Measurements from ENCODE around the gene TCEAL3.
"Not testable (repeated sequence)": the region's sequence is repeated elsewhere in the genome, so short reads cannot be mapped to it uniquely, and the experiment has no call there.

Gene TCEAL3

DNA sequence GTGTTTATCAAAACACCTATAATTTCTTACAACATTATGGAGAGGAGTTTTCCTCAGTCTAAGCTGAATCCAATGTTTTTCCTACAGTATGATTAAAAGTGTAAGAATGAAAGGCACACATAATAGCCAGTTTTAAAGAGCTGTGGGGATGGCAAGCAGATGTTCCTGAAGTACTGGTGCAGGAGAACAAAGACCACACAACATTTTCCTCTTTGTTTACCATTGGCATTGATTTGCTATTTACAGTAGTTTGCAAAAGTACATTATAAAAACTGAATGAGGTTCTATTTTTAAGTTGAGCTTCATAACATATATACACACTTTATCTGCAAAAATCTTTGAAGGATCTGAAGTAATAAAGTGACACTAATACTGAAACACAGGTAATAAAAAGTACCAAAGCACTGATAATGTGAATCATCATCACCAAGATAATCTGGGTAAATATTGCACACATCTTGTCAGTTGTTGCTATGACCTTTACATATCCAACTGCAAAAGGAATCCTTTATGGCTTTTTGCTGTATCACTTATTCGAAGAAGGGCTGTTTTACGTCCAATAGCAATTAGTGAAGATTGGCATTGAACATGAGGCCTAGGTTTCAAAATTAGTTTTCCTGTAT lies 43.5 kb downstream of the TCEAL3 start:
- DNase-seq (ENCODE audit: extremely low read depth, insufficient read length), result no peak
- no peaks in the 10 kb centered on the region for H3K27me3 ChIP-seq (replicated peaks; ENCODE audit: control insufficient read depth, insufficient read depth, low read length)
- TF ChIP-seq, protein P1, sequence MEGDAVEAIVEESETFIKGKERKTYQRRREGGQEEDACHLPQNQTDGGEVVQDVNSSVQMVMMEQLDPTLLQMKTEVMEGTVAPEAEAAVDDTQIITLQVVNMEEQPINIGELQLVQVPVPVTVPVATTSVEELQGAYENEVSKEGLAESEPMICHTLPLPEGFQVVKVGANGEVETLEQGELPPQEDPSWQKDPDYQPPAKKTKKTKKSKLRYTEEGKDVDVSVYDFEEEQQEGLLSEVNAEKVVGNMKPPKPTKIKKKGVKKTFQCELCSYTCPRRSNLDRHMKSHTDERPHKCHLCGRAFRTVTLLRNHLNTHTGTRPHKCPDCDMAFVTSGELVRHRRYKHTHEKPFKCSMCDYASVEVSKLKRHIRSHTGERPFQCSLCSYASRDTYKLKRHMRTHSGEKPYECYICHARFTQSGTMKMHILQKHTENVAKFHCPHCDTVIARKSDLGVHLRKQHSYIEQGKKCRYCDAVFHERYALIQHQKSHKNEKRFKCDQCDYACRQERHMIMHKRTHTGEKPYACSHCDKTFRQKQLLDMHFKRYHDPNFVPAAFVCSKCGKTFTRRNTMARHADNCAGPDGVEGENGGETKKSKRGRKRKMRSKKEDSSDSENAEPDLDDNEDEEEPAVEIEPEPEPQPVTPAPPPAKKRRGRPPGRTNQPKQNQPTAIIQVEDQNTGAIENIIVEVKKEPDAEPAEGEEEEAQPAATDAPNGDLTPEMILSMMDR (IDR thresholded peaks at IDR 0.05; ENCODE audit: insufficient read depth, low read length, poor library complexity, severe bottlenecking), result no peak
- no peaks in the 10 kb centered on the region for H3K36me3 ChIP-seq (ENCODE audit: control insufficient read depth, insufficient read depth, low read length)
- no peak overlapping the region for H3K4me3 ChIP-seq (replicated peaks; ENCODE audit: low read depth, low read length)

DNA sequence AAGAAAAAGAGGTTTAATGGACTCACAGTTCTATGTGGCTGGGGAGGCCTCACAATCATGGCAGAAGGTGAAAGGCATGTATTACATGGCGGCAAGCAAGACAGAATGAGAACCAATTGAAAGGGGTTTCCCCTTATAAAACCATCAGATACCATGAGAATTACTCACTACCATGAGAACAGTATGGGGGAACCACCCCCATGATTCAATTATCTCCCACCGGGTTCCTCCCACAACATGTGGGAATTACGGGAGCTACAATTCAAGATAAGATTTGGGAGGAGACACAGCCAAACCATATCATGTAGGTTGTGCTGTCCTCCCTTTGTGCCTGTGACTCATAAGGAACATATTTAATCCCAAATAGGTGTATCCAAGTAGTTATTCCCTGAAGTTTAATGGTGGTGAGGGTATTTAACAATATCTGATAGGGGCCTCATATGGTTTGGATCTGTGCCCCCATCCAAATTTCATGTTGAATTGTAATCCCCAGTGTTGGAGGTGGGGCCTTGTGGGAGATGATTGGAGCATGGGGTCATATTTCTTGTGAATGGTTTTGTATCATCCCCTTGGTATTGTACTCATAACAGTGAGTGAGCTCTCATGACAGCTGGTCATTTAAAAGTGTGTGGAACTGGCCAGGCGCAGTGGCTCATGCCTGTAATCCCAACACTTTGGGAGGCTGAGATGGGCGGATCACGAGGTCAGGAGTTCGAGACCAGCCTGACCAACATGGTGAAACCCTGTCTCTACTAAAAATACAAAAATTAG lies 47.7 kb downstream of the TCEAL3 start:
- not testable (repeated sequence) for H3K4me3 ChIP-seq (replicated peaks; ENCODE audit: low read depth, low read length); H3K27me3 ChIP-seq (replicated peaks; ENCODE audit: control insufficient read depth, insufficient read depth, low read length); DNase-seq (ENCODE audit: extremely low read depth, insufficient read length); H3K36me3 ChIP-seq (ENCODE audit: control insufficient read depth, insufficient read depth, low read length)

DNA sequence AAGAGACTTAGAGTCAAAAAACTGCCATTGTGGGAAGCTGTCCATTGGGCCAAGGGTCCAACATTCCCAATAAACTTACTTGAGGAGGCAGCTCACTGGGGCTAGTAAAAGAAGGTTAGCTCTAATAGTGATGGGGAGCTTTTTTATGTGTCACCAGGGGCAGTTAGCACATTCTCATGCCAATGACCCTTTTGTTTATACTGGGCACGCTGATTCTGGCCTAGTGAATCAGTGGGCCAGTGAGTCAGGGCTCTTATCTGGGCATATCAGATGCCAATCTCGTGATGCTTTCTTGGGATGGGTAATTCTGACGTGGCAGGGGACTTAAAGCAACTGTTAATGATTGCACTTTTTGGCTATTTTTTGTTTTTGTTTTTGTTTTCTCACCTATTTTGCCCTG lies 48.9 kb downstream of the TCEAL3 start:
- Histone ChIP-seq H3K4me3 (replicated peaks; ENCODE audit: low read depth, low read length) (no peak overlapping the region), H3K27me3 (replicated peaks; ENCODE audit: control insufficient read depth, insufficient read depth, low read length) (no peaks in the 10 kb centered on the region), H3K36me3 (ENCODE audit: control insufficient read depth, insufficient read depth, low read length) (no peaks in the 10 kb centered on the region)
- no peak for DNase-seq (ENCODE audit: extremely low read depth, insufficient read length)
- TF ChIP-seq, protein P1 (IDR thresholded peaks at IDR 0.05; ENCODE audit: insufficient read depth, low read length, poor library complexity, severe bottlenecking), result no peak

DNA sequence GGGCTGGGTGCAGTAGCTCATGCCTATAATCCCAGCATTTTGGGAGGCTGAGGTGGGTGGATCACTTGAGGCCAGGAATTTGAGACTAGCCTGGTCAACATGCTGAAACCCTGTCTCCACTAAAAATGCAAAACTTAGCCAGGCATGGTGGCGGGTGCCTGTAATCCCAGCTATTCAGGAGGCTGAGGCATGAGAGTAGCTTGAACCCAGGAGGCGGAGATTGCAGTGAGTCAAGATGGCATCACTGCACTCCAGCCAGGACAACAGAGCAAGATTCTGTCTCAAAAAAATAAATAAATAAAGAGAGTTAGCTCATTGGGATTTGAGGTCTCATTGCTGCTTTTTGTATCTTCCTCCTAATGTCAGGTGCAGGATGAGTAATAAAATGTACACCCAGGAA lies 49.3 kb downstream of the TCEAL3 start:
- not testable (repeated sequence) for H3K36me3 ChIP-seq (ENCODE audit: control insufficient read depth, insufficient read depth, low read length); H3K4me3 ChIP-seq (replicated peaks; ENCODE audit: low read depth, low read length); DNase-seq (ENCODE audit: extremely low read depth, insufficient read length); H3K27me3 ChIP-seq (replicated peaks; ENCODE audit: control insufficient read depth, insufficient read depth, low read length)

DNA sequence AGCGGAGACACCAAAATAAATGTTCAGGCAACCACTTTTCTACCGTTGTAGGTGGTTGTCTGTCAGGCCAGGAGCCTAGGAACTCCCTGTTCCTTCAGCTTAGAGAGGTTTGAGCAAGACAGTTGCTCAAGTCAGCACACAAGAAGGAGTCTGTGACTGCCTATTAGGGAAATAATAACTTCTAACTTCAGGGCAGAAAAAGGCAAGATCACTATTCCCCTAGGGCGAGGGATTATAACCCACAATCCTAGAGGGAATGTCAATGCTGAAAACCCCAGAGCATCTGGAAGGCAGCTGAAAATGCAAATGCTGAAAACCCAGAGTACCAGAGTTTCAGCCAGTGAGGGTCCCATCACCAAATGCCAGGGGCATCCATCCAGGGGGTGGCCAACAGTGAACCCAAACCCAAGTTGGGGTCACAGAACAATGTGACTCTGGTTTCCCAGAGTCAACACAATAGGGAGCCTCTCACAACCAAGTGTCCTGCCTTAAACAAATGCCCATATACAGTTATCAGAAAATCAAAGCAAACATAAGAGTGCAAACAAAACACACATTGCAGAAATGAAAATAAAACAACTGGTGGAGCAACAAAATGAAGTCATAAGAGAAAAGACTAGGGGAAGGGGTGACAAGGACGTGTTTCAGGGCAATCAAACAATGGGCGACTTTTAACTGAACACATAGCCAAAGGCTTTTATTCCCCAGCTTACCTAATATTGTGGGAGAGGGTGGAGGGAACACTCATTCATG lies 51.1 kb downstream of the TCEAL3 start:
- TF ChIP-seq, protein P1 (IDR thresholded peaks at IDR 0.05; ENCODE audit: insufficient read depth, low read length, poor library complexity, severe bottlenecking), result no peak
- H3K27me3 ChIP-seq (replicated peaks; ENCODE audit: control insufficient read depth, insufficient read depth, low read length), result no peaks in the 10 kb centered on the region
- H3K4me3 ChIP-seq (replicated peaks; ENCODE audit: low read depth, low read length), result no peak overlapping the region
- no peak for DNase-seq (ENCODE audit: extremely low read depth, insufficient read length)
- no peaks in the 10 kb centered on the region for H3K36me3 ChIP-seq (ENCODE audit: control insufficient read depth, insufficient read depth, low read length)

DNA sequence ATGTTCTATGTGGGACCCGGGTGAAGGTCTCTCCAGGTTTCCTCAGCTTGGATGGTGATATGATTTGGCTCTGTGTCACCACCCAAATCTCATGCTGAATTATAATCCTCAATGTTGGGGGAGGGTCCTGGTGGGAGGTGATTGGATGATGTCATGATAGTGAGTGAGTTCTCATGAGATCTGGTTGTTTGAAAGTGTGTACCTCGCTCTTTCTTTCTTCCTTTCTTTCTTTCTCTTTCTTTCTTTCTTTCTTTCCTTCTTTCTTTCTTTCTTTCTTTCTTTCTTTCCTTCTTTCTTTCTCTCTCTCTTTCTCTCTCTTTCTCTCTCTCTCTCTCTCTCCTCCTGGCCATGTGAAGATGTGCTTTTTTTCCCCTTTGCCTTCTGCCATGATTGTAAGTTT lies 51.7 kb downstream of the TCEAL3 start:
- DNase-seq (ENCODE audit: extremely low read depth, insufficient read length); H3K36me3 ChIP-seq (ENCODE audit: control insufficient read depth, insufficient read depth, low read length); H3K27me3 ChIP-seq (replicated peaks; ENCODE audit: control insufficient read depth, insufficient read depth, low read length); H3K4me3 ChIP-seq (replicated peaks; ENCODE audit: low read depth, low read length): not testable (repeated sequence)
